CD14-positive monocyte (primary cell): ENCODE results near the gene TCOF1. TPM values are rescaled to one million over a fixed set of nuclear protein-coding genes. Genes with fewer than 3 reads are reported as not detected.
A peak's percentile ranks its signal among the peaks of the same experiment; 100 is the strongest.

Source experiments
- DNase-seq, 3 donors: peaks; one replicate each; pipeline ENCODE4 v3.0.0-alpha.2; 2011 to 2022
- H2AFZ ChIP-seq: 2 replicates; pipeline ENCODE4 v1.6.0; 2012; ENCODE audit warnings: mild to moderate bottlenecking, low read depth, low read length, inconsistent platforms; ENCODE audit not compliant: insufficient read depth, poor library complexity, severe bottlenecking
- H3K27ac ChIP-seq, 2 donors: 1 replicate in 1 of 2; 2 replicates in 1 of 2; pipeline ENCODE4 v1.5.1; 2012 to 2013; ENCODE audit warnings: low read length in 2 of 2, control low read depth in 1 of 2, inconsistent platforms in 1 of 2, low read depth in 1 of 2, mild to moderate bottlenecking in 1 of 2
- H3K27me3 ChIP-seq, 2 donors: one replicate each; pipeline versions ENCODE4 v1.6.0 to v1.6.1; 2011 to 2013; ENCODE audit warnings: low read length in 2 of 2; ENCODE audit not compliant: control insufficient read depth in 2 of 2, insufficient read depth in 2 of 2
- H3K36me3 ChIP-seq, 2 donors: replicated peaks in 1 of 2; 1 replicate in 1 of 2; 2 replicates in 1 of 2; pipeline versions ENCODE4 v1.5.1 to v1.6.1; 2012 to 2013; ENCODE audit warnings: low read length in 2 of 2, control low read depth in 1 of 2, inconsistent platforms in 1 of 2, mild to moderate bottlenecking in 1 of 2; ENCODE audit not compliant: insufficient read depth in 2 of 2, control insufficient read depth in 1 of 2
- H3K4me1 ChIP-seq, 2 donors: 1 replicate in 1 of 2; 2 replicates in 1 of 2; pipeline versions ENCODE4 v1.5.1 to v1.6.1; 2012 to 2013; ENCODE audit warnings: low read length in 2 of 2, control low read depth in 1 of 2, inconsistent platforms in 1 of 2, mild to moderate bottlenecking in 1 of 2, moderate library complexity in 1 of 2; ENCODE audit not compliant: insufficient read depth in 2 of 2, control insufficient read depth in 1 of 2
- H3K4me2 ChIP-seq: replicated peaks from 2 replicates; pipeline ENCODE3; 2012; ENCODE audit warnings: low read length, moderate library complexity, mild to moderate bottlenecking; ENCODE audit not compliant: poor library complexity, severe bottlenecking; ENCODE audit errors: extremely low read depth
- H3K4me3 ChIP-seq, 3 experiments: fragments of 200-600 bp in 1 of 3; sonication (generic) in 1 of 3; replicated peaks in 1 of 3; 1 replicate in 2 of 3; 2 replicates in 1 of 3; pipeline ENCODE4 v1.5.1; 2011 to 2013; ENCODE audit warnings: low read length in 3 of 3, mild to moderate bottlenecking in 3 of 3, control low read depth in 2 of 3, low read depth in 2 of 3, inconsistent platforms in 1 of 3, moderate library complexity in 1 of 3
- H3K79me2 ChIP-seq: 2 replicates; pipeline ENCODE4 v1.6.0; 2012; ENCODE audit warnings: mild to moderate bottlenecking, control low read depth, inconsistent platforms, low read length, moderate library complexity; ENCODE audit not compliant: insufficient read depth
- H3K9ac ChIP-seq: 2 replicates; pipeline ENCODE4 v1.6.0; 2017; ENCODE audit warnings: low read length, mild to moderate bottlenecking; ENCODE audit not compliant: insufficient read depth, poor library complexity, severe bottlenecking
- H3K9me3 ChIP-seq, 2 donors: replicated peaks in 1 of 2; 1 replicate in 1 of 2; 2 replicates in 1 of 2; pipeline versions ENCODE4 v1.5.1 to v1.6.1; 2012 to 2013; ENCODE audit warnings: low read length in 2 of 2, control low read depth in 1 of 2; ENCODE audit not compliant: control insufficient read depth in 1 of 2, insufficient read depth in 1 of 2
- H4K20me1 ChIP-seq: 2 replicates; pipeline ENCODE4 v1.6.0; 2012; ENCODE audit warnings: mild to moderate bottlenecking, low read length, control low read depth, moderate library complexity; ENCODE audit not compliant: insufficient read depth
- H3K27ac Mint-ChIP-seq, 7 donors: one replicate each; pipeline ENCODE4 v1.8.0; 2020; ENCODE audit warnings: mild to moderate bottlenecking in 7 of 7, mixed read lengths in 7 of 7, moderate library complexity in 6 of 7, inconsistent platforms in 2 of 7
- H3K27me3 Mint-ChIP-seq, 3 donors: one replicate each; pipeline ENCODE4 v1.8.0; 2021 to 2022; ENCODE audit warnings: low read depth in 3 of 3, mild to moderate bottlenecking in 3 of 3, mixed read lengths in 3 of 3, moderate library complexity in 3 of 3, inconsistent platforms in 1 of 3
- H3K36me3 Mint-ChIP-seq, 2 donors: one replicate each; pipeline ENCODE4 v1.8.0; 2020; ENCODE audit warnings: mixed read lengths in 2 of 2, inconsistent platforms in 1 of 2, mild to moderate bottlenecking in 1 of 2
- H3K4me1 Mint-ChIP-seq: one replicate; pipeline ENCODE4 v1.8.0; 2020; ENCODE audit warnings: mild to moderate bottlenecking, mixed read lengths
- H3K4me3 Mint-ChIP-seq, 2 donors: one replicate each; pipeline ENCODE4 v1.8.0; 2020; ENCODE audit warnings: mild to moderate bottlenecking in 2 of 2, mixed read lengths in 2 of 2, moderate library complexity in 1 of 2
- H3K9me3 Mint-ChIP-seq, 7 donors: one replicate each; pipeline ENCODE4 v1.8.0; 2020 to 2022; ENCODE audit warnings: mixed read lengths in 7 of 7, mild to moderate bottlenecking in 6 of 7, moderate library complexity in 6 of 7, inconsistent platforms in 2 of 7
- WGBS: methylation state at CpG from one replicate; pipeline ENCODE4 v1.1.5; 2013; ENCODE audit warnings: missing lambda C conversion rate; ENCODE audit not compliant: insufficient coverage; 5-methylcytosine and 5-hydroxymethylcytosine counted together
- intact Hi-C, 2 donors: fragments of 100-400 bp; cut with micrococcal nuclease; formaldehyde crosslinking; loops; one replicate each; pipeline versions ENCODE4 v1.15.0 to v1.15.1; 2023
- polyA plus RNA-seq, 3 donors: library from polyadenylated mRNA; depleted of rRNA in 1 of 3; unstranded in 2 of 3; stranded (reverse) in 1 of 3; fragments of 300-500 nt in 2 of 3; fragments of >200 nt in 1 of 3; fragmentation: Illumina TruSeq in 2 of 3; gene quantifications; 1 replicate in 2 of 3; 2 replicates in 1 of 3; pipeline ENCODE4 v1.2.3, GENCODE V29; 2012 to 2021
- TF ChIP-seq, protein P1 (sequence below): fragments of 200-600 bp; IDR thresholded peaks from one replicate; pipeline ENCODE4 v1.8.0; 2022; ENCODE audit warnings: antibody characterized with exemption, mild to moderate bottlenecking

The TCOF1 gene
- polyA plus RNA-seq, 3 donors, result 1.4 to 18.0 (median 2.3) TPM

DNA sequence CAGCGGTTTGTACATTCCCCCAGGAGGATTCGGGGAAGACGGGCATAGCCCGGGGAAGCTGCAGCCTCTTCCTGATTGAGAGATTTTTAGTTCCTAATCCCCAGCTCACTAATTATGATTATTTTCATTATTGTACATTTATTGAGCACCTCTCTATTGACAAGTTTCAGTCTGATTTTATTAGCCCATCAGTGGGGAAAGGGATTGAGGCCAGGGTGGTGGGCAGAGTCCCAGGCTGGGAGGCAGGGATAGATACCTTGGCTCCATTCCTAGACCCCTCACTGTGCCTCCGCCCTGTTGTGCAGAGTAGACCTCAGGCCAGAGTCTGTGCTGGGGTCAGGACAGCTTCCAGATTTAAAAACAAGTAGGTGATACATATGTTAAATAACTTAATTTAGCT is 27.2 kb downstream of the TCOF1 start:
- Histone ChIP-seq H3K4me3 (no peak overlapping the region), H3K9me3 (no peaks in the 10 kb centered on the region), H3K4me1 (no peaks in the 10 kb centered on the region), H2AFZ (no peak overlapping the region), H3K4me2 (no peak overlapping the region), H3K79me2 (no peaks in the 10 kb centered on the region), H3K27ac (no peak overlapping the region), H3K27me3 (no peaks in the 10 kb centered on the region), H3K9ac (no peak overlapping the region), H4K20me1 (no peaks in the 10 kb centered on the region), H3K36me3 (peaks cover 94 to 100% of the 10 kb centered on the region in 2 donors)
- WGBS, result no CpG with 5 or more reads among the region's 5 CpGs
- peaks cover 0 to 2% (median 0%) of the 10 kb centered on the region in 7 donors for H3K9me3 Mint-ChIP-seq
- TF ChIP-seq, protein P1, sequence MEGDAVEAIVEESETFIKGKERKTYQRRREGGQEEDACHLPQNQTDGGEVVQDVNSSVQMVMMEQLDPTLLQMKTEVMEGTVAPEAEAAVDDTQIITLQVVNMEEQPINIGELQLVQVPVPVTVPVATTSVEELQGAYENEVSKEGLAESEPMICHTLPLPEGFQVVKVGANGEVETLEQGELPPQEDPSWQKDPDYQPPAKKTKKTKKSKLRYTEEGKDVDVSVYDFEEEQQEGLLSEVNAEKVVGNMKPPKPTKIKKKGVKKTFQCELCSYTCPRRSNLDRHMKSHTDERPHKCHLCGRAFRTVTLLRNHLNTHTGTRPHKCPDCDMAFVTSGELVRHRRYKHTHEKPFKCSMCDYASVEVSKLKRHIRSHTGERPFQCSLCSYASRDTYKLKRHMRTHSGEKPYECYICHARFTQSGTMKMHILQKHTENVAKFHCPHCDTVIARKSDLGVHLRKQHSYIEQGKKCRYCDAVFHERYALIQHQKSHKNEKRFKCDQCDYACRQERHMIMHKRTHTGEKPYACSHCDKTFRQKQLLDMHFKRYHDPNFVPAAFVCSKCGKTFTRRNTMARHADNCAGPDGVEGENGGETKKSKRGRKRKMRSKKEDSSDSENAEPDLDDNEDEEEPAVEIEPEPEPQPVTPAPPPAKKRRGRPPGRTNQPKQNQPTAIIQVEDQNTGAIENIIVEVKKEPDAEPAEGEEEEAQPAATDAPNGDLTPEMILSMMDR, result no peak
- no peak overlapping the region for H3K4me3 Mint-ChIP-seq
- H3K27me3 Mint-ChIP-seq, result no peaks in the 10 kb centered on the region
- intact Hi-C loops, result no loop called here
- peaks cover 92 to 97% of the 10 kb centered on the region in 2 donors for H3K36me3 Mint-ChIP-seq
- no peak for DNase-seq
- no peak overlapping the region for H3K27ac Mint-ChIP-seq
- no peaks in the 10 kb centered on the region for H3K4me1 Mint-ChIP-seq

GRCh38 chr5:150386024-150386855 is 28.7 kb downstream of the TCOF1 start:
- Mint-ChIP-seq H3K4me3 (no peak overlapping the region), H3K36me3 (peaks cover 93 to 97% of the 10 kb centered on the region in 2 donors), H3K9me3 (peaks cover 0 to 2% (median 0%) of the 10 kb centered on the region in 7 donors), H3K4me1 (no peaks in the 10 kb centered on the region), H3K27me3 (no peaks in the 10 kb centered on the region), H3K27ac (peak overlapping the region in 2 of 7 donors; percentile 26 to 38)
- Histone ChIP-seq H3K27ac (no peak overlapping the region), H2AFZ (no peak overlapping the region), H3K4me2 (no peak overlapping the region), H3K36me3 (peaks cover 94 to 100% of the 10 kb centered on the region in 2 donors), H3K27me3 (no peaks in the 10 kb centered on the region), H3K9ac (no peak overlapping the region), H4K20me1 (peaks cover 11% of the 10 kb centered on the region), H3K4me3 (no peak overlapping the region), H3K4me1 (no peaks in the 10 kb centered on the region), H3K79me2 (no peaks in the 10 kb centered on the region), H3K9me3 (no peaks in the 10 kb centered on the region)
- TF ChIP-seq, protein P1, result no peak
- 67% methylated on average over 9 of the region's 15 CpGs for WGBS
- intact Hi-C loops, result no loop called here
- DNase-seq, result no peak
